DND-41 (cell line): ENCODE results near the gene PADI3.

Source experiments
- EZH2 ChIP-seq: IDR thresholded peaks from 3 replicates; pipeline ENCODE4 v1.6.1; 2012; ENCODE audit warnings: borderline replicate concordance, low read depth, mild to moderate bottlenecking, moderate library complexity, low read length, inconsistent platforms; ENCODE audit not compliant: severe bottlenecking
- TF ChIP-seq, protein P1 (sequence below): IDR thresholded peaks from 2 replicates; pipeline ENCODE4 v1.5.1; 2012; ENCODE audit warnings: borderline replicate concordance, low read length, moderate library complexity, mild to moderate bottlenecking; ENCODE audit not compliant: poor library complexity, severe bottlenecking; ENCODE audit errors: extremely low read depth

DNA sequence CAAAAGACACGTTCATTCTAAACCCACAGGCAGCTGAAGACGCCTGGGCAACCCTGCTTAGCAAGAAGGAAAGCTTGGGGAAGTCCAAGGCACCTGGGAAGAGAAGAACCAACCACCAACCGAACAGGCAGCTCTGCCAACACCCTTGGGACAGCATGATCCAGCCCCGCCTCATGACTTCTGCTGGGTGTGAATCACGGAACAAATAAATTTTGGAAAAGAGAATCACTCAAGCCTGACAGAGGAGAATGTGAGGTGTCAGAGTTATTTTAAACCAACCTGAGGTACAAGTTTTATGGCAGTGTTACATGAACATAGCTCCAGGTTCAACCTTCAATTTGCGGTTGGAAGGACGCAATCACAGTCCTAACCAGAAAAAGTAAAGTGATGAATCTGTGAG is 49.1 kb downstream of the PADI3 start:
- TF ChIP-seq, protein P1, sequence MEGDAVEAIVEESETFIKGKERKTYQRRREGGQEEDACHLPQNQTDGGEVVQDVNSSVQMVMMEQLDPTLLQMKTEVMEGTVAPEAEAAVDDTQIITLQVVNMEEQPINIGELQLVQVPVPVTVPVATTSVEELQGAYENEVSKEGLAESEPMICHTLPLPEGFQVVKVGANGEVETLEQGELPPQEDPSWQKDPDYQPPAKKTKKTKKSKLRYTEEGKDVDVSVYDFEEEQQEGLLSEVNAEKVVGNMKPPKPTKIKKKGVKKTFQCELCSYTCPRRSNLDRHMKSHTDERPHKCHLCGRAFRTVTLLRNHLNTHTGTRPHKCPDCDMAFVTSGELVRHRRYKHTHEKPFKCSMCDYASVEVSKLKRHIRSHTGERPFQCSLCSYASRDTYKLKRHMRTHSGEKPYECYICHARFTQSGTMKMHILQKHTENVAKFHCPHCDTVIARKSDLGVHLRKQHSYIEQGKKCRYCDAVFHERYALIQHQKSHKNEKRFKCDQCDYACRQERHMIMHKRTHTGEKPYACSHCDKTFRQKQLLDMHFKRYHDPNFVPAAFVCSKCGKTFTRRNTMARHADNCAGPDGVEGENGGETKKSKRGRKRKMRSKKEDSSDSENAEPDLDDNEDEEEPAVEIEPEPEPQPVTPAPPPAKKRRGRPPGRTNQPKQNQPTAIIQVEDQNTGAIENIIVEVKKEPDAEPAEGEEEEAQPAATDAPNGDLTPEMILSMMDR = no peak
- no peak for TF ChIP-seq EZH2
